Subcutaneous adipose tissue (tissue), 4 donors: ENCODE data around the gene TRAF5. TPM values are rescaled to one million over a fixed set of nuclear protein-coding genes. Genes with fewer than 3 reads are reported as not detected.

ENCODE experiments used
- CTCF ChIP-seq: fragments of 450-650 bp; IDR thresholded peaks from one replicate; pipeline ENCODE4 v1.5.1; 2016; ENCODE audit warnings: low read depth, mild to moderate bottlenecking, control low read depth, antibody characterized with exemption, moderate library complexity
- total RNA-seq, 4 donors: library from RNA; depleted of rRNA; stranded (reverse); fragments of >200 nt; gene quantifications; one replicate each; pipeline ENCODE4 v1.1.0, GENCODE V29; 2016

TRAF5 gene
- total RNA-seq, 4 donors from 2014 or later = 10.1 to 19.1 (median 12.6) TPM

- TF ChIP-seq CTCF = no peak
Observed at GRCh38 chr1:211319892-211320291, 6.7 kb upstream of the TRAF5 start.

GRCh38 chr1:211320980-211321379 is 5.7 kb upstream of the TRAF5 start:
- no peak for TF ChIP-seq CTCF

- TF ChIP-seq CTCF = no peak
Observed at GRCh38 chr1:211323156-211324063, 3.2 kb upstream of the TRAF5 start.

- TF ChIP-seq CTCF = no peak
Observed at GRCh38 chr1:211324992-211325775, 1.4 kb upstream of the TRAF5 start.

- no peak for TF ChIP-seq CTCF
Observed at GRCh38 chr1:211326140-211326527, 499 bp upstream of the TRAF5 start.

GRCh38 chr1:211327346-211327921 is 801 bp downstream of the TRAF5 start:
- TF ChIP-seq CTCF = no peak
